Activated CD4-positive, CD25-positive, alpha-beta regulatory T cell treated with anti-CD3 and anti-CD28 coated beads, Interleukin-2, amount 50 U/mL, for 24 hours (primary cell): ENCODE results near the gene SYNE1.

ENCODE experiments used
- ATAC-seq, 2 donors: fragments of 150-1000 bp; cut with Tn5 transposase; one replicate each; pipeline ENCODE4 v1.10.0; 2021; ENCODE audit warnings: mild to moderate bottlenecking in 1 of 2, moderate library complexity in 1 of 2

The SYNE1 gene

GRCh38 chr6:152225241-152225934 is 411.8 kb downstream of the SYNE1 start:
- no peak for ATAC-seq

- ATAC-seq = no peak
Measured at GRCh38 chr6:152223636-152224035, 413.5 kb downstream of the SYNE1 start.

- ATAC-seq = no peak
Measured at GRCh38 chr6:152221806-152222628, 415.1 kb downstream of the SYNE1 start.

- no peak for ATAC-seq
Measured at GRCh38 chr6:152220786-152221185, 416.4 kb downstream of the SYNE1 start.

GRCh38 chr6:152218887-152219286 is 418.3 kb downstream of the SYNE1 start:
- no peak for ATAC-seq

- no peak for ATAC-seq
Measured at GRCh38 chr6:152212437-152212836, 424.7 kb downstream of the SYNE1 start.

GRCh38 chr6:152209211-152209610 is 428.0 kb downstream of the SYNE1 start:
- ATAC-seq = no peak

- ATAC-seq = no peak
Measured at GRCh38 chr6:152207915-152208714, 429.0 kb downstream of the SYNE1 start.

- ATAC-seq = no peak
Measured at GRCh38 chr6:152206072-152206818, 430.9 kb downstream of the SYNE1 start.

GRCh38 chr6:152204591-152204990 is 432.6 kb downstream of the SYNE1 start:
- no peak for ATAC-seq

- ATAC-seq = no peak
Measured at GRCh38 chr6:152201120-152201519, 436.0 kb downstream of the SYNE1 start.

GRCh38 chr6:152195896-152196295 is 441.3 kb downstream of the SYNE1 start:
- ATAC-seq = no peak

GRCh38 chr6:152189736-152190135 is 447.4 kb downstream of the SYNE1 start:
- peak in 1 of 2 donors; percentile 8 for ATAC-seq

- no peak for ATAC-seq
Measured at GRCh38 chr6:152188011-152188410, 449.2 kb downstream of the SYNE1 start.

- peak in 1 of 2 donors; percentile 58 for ATAC-seq
Measured at GRCh38 chr6:152186840-152187239, 450.3 kb downstream of the SYNE1 start.

- ATAC-seq = peak; percentile 59 to 72
Measured at GRCh38 chr6:152184917-152185574, 452.1 kb downstream of the SYNE1 start.

- ATAC-seq = peak in 1 of 2 donors; percentile 16
Measured at GRCh38 chr6:152184573-152184916, 452.6 kb downstream of the SYNE1 start.

GRCh38 chr6:152180601-152181000 is 456.6 kb downstream of the SYNE1 start:
- ATAC-seq = no peak

GRCh38 chr6:152176268-152176667 is 460.9 kb downstream of the SYNE1 start:
- ATAC-seq = no peak

- no peak for ATAC-seq
Measured at GRCh38 chr6:152173957-152174356, 463.2 kb downstream of the SYNE1 start.

GRCh38 chr6:152173321-152173720 is 463.8 kb downstream of the SYNE1 start:
- ATAC-seq = no peak
